Esophagus muscularis mucosa (tissue), 3 donors: ENCODE results near the gene SHISA6.

Experiments
- CTCF ChIP-seq, 3 experiments: fragments of 200-600 bp in 2 of 3; fragments of 450-650 bp in 1 of 3; sonication (generic) in 2 of 3; IDR thresholded peaks; one replicate each; pipeline ENCODE4 v1.5.1; 2017 to 2019; ENCODE audit warnings: antibody characterized with exemption in 3 of 3, mild to moderate bottlenecking in 2 of 3, moderate library complexity in 1 of 3
- POLR2A ChIP-seq: fragments of 450-650 bp; IDR thresholded peaks from one replicate; pipeline ENCODE4 v1.6.1; 2017; ENCODE audit warnings: antibody characterized with exemption, moderate library complexity, mild to moderate bottlenecking, low read depth

GRCh38 chr17:11245791-11246190 lies 4.8 kb downstream of the SHISA6 start:
- TF ChIP-seq CTCF (IDR thresholded peaks at IDR 0.05) (no peak), POLR2A (no peak)
